Central memory CD8-positive, alpha-beta T cell (primary cell): Measurements from ENCODE around the gene NKAIN2.
"Not testable (repeated sequence)": the region's sequence is repeated elsewhere in the genome, so short reads cannot be mapped to it uniquely, and the experiment has no call there.

ENCODE experiments used
- ATAC-seq: fragments of 150-1000 bp; cut with Tn5 transposase; replicated peaks from 2 replicates; pipeline ENCODE4 v1.10.0; 2022; ENCODE audit warnings: mild to moderate bottlenecking, moderate FRiP score, moderate number of reproducible peaks; ENCODE audit not compliant: poor library complexity, severe bottlenecking; ENCODE audit errors: extremely low read depth
- DNase-seq, 2 donors: peaks; one replicate each; pipeline ENCODE4 v3.0.0; 2021; ENCODE audit warnings: low spot score in 2 of 2
- H3K27ac Mint-ChIP-seq: one replicate; pipeline ENCODE4 v1.8.0; 2022; ENCODE audit warnings: low read depth, mild to moderate bottlenecking, moderate library complexity, mixed read lengths
- H3K27me3 Mint-ChIP-seq: one replicate; pipeline ENCODE4 v1.8.0; 2022; ENCODE audit warnings: mixed read lengths
- H3K36me3 Mint-ChIP-seq: one replicate; pipeline ENCODE4 v1.8.0; 2022; ENCODE audit warnings: mild to moderate bottlenecking, moderate library complexity, mixed read lengths; ENCODE audit not compliant: insufficient read depth
- H3K4me1 Mint-ChIP-seq: one replicate; pipeline ENCODE4 v1.8.0; 2022; ENCODE audit warnings: mixed read lengths
- H3K4me3 Mint-ChIP-seq: one replicate; pipeline ENCODE4 v1.8.0; 2022; ENCODE audit warnings: mild to moderate bottlenecking, moderate library complexity, mixed read lengths
- H3K9me3 Mint-ChIP-seq: one replicate; pipeline ENCODE4 v1.8.0; 2022; ENCODE audit warnings: mixed read lengths

The NKAIN2 gene

DNA sequence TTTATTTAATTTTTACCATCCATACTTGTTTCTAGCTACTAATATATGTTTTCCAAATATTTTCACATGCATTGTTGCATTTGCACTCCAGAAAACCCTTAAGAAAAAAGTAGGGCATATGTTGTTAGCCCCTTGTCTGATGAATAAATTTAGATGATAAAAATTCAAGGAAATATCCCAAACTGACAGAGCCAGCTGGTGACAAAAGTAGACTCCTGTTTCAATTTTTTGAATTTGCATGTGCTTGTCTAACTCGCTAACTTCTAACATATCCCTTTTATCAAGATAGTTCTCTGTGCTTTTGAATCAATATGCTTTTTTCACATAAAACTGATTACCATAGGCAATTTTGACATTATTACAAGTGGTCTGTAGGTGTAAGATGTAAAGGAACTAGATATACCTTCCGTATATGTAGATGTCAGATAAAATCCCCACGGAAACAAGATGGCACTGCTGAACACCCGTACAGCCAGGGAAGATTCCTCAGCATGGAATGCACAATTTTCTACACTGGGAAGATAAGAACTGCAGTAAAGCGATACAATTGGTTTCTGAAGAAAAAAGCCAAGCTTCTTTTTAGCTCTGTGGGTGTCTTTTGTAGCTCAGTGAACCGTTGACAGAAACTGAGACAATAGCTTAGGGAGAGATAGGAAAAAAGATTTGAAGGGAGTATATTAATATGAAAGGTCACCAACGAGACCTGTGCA, 721.0 kb downstream of the NKAIN2 start:
- ATAC-seq (no peak), DNase-seq (no peak)
- Mint-ChIP-seq H3K4me3 (no peak overlapping the region), H3K4me1 (no peaks in the 10 kb centered on the region), H3K27me3 (no peaks in the 10 kb centered on the region), H3K9me3 (peaks cover 11% of the 10 kb centered on the region), H3K36me3 (no peaks in the 10 kb centered on the region), H3K27ac (no peak overlapping the region)

DNA sequence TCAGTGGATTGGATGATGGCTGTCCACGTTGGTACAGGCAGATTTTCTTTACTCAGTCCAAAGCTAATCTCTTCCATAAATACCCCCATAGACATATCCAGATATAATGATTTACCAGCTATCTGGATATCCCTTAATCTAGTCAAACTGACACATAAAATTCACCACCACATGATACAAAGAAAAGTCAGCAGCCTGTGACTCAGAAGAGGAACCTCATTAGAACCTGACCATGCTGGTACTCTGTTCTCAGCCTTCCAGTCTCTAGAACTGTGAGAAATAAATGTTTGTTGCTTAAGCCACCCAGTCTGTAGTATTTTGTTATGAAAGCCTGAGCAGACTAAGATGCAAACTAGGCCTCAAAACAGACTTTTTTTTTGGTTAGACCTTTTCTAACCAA, 727.3 kb downstream of the NKAIN2 start:
- Mint-ChIP-seq H3K27me3 (no peaks in the 10 kb centered on the region), H3K4me3 (no peak overlapping the region), H3K36me3 (no peaks in the 10 kb centered on the region), H3K27ac (no peak overlapping the region), H3K4me1 (no peaks in the 10 kb centered on the region), H3K9me3 (peaks cover 9% of the 10 kb centered on the region)
- ATAC-seq (no peak), DNase-seq (no peak)

DNA sequence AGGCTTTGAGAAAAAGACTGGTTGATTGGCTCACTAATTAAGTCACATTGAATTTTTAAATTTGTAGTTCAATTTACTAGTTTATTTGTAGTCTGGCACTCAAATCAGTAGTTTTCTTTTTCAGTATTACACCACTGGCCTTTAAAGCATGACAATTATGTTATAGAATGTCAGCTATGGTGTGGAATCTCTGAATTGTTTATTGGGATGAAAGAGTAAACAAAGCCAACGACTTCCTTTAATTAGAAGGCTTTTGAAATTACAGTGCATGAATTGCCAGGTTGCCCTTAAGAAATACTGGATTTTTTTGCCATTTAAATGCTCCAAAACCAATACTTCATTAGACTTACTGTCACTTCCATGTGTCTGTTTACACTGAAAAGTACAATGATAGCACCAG, 731.6 kb downstream of the NKAIN2 start:
- Mint-ChIP-seq H3K27me3 (no peaks in the 10 kb centered on the region), H3K4me3 (no peak overlapping the region), H3K4me1 (no peaks in the 10 kb centered on the region), H3K27ac (no peak overlapping the region), H3K36me3 (no peaks in the 10 kb centered on the region), H3K9me3 (peaks cover 6% of the 10 kb centered on the region)
- no peak for ATAC-seq
- no peak for DNase-seq

DNA sequence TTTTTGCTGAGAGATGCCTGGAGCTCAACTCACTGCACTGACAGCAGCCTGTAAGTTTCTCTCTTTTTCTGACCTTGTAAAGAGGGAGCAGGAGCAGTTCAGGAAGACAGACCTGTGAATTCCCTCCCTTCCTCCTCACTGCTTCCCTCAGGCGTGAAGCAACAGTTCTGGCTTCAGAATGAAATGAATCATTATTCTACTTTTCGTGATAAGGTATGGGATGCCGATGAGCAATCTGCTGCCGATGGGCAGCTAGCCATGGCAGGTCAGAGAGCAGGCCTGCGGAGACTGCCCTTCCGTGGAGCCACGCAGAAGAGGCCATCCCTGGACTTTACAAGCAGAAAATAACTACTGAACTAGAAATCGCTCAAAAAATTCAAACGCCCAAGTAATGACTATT, 732.1 kb downstream of the NKAIN2 start:
- Mint-ChIP-seq H3K9me3 (peaks cover 6% of the 10 kb centered on the region), H3K27me3 (no peaks in the 10 kb centered on the region), H3K4me1 (no peaks in the 10 kb centered on the region), H3K27ac (no peak overlapping the region), H3K36me3 (no peaks in the 10 kb centered on the region), H3K4me3 (no peak overlapping the region)
- ATAC-seq (no peak), DNase-seq (no peak)

DNA sequence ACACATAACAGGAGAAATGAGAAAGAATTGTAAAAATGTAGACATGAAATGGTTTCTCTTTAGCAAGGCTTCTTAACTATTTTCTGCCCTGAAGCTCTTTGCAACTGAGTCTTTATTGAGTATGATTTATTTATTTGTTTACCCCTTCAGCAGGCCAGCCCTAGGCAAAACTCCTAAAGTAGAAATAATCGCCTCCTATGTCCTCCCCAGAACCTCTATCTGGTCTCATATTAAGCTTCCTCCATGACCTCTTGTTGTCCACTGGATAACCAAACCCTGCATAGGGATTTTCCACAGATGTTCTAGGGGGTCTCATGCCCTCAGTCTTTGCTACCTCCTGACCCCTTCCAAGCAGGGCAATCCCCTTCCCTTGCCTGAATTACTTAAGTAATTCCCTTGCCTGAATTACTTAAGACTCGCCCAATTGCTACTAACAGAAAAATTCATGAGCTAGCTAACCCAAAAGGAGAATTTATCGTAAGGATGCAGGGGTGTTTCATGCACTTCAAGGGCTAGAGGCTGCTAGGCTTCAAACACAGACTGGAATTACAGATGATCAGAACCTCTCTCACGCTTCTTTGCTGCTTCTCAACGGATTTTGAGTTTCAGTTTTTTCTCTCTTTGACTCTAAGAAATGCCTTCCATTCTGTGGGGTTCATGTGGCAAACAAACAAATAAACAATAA, 732.6 kb downstream of the NKAIN2 start:
- no peak for ATAC-seq
- Mint-ChIP-seq H3K4me3 (no peak overlapping the region), H3K4me1 (no peaks in the 10 kb centered on the region), H3K27me3 (no peaks in the 10 kb centered on the region), H3K27ac (no peak overlapping the region), H3K9me3 (peaks cover 6% of the 10 kb centered on the region), H3K36me3 (no peaks in the 10 kb centered on the region)
- no peak for DNase-seq

DNA sequence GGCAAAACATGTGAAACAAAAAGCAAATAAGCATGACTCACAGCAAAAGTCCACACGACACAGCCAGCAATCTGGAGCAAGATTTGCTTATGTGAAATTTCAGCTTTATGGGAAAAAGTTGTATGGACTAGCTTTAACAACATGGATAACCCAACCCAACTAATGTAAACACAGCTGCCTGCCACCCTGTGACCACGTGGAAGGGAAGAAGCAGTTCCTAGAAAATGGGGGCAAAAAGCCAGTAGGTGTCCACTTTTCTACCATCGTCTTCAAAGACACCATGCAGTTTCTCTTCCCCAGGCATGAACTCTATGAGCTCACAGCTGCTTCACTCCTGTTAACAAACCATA, 733.2 kb downstream of the NKAIN2 start:
- H3K36me3 Mint-ChIP-seq, result no peaks in the 10 kb centered on the region
- ATAC-seq, result no peak
- no peaks in the 10 kb centered on the region for H3K27me3 Mint-ChIP-seq
- no peaks in the 10 kb centered on the region for H3K4me1 Mint-ChIP-seq
- peaks cover 6% of the 10 kb centered on the region for H3K9me3 Mint-ChIP-seq
- no peak overlapping the region for H3K4me3 Mint-ChIP-seq
- no peak overlapping the region for H3K27ac Mint-ChIP-seq
- no peak for DNase-seq

DNA sequence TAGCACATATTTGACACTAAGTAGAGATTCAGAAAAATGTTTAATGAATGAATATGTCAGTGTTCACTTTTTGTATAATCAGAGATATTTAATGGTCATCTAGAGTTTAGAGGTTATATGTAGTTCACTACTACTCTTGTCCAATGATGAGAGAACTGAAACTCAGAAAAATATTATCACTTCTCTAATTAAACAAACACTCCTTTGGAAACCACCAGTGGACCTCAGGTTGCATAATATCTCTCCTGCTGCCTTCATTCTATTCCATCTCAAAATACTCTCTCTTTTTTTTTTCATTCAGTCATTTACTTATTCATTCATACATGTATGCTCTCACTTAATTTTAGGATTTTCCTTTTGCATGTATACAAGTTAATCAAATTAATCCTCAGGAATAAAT, 735.4 kb downstream of the NKAIN2 start:
- no peak overlapping the region for H3K4me3 Mint-ChIP-seq
- H3K4me1 Mint-ChIP-seq, result no peaks in the 10 kb centered on the region
- no peaks in the 10 kb centered on the region for H3K27me3 Mint-ChIP-seq
- DNase-seq, result no peak
- peaks cover 6% of the 10 kb centered on the region for H3K9me3 Mint-ChIP-seq
- no peaks in the 10 kb centered on the region for H3K36me3 Mint-ChIP-seq
- ATAC-seq, result no peak
- no peak overlapping the region for H3K27ac Mint-ChIP-seq

DNA sequence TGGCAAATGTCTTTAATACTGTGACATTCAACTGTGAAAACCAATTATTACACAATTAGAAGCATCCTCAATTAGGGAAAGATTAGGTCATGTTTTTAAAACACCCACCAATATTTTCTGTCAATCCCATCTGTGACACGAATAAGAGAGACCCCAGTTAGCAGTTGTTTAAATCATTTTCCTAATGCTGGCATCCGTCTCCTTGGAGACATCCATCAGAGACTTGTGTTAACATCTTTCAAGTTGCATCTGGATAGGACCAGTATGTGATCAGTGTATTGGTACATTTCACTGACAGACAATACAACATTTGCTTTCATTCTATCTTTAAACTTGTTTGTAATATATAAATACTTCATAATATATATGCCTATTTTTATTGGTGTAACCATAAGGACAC, 737.9 kb downstream of the NKAIN2 start:
- ATAC-seq, result no peak
- H3K4me3 Mint-ChIP-seq, result no peak overlapping the region

DNA sequence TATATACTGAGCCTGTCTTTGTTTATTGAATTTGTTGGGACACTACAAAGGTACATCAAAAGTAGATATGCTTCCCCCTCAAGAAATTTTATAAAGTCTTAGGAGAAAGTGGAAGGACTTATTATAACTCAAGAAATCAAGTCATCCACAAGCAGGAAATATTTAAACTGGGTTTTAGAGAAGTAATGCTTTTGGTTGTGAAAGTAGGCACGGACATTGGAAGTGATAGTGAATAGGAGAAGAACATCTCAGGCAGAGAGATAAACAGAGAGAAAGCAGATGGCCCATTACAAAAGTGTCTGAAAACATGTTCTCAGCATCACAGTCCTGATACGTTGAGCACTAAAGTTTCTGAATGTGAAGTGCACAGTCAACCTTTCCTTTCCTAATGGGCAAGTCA, 742.9 kb downstream of the NKAIN2 start:
- no peak overlapping the region for H3K4me3 Mint-ChIP-seq
- H3K4me1 Mint-ChIP-seq, result no peaks in the 10 kb centered on the region
- H3K9me3 Mint-ChIP-seq, result peaks cover 7% of the 10 kb centered on the region
- H3K27ac Mint-ChIP-seq, result no peak overlapping the region
- DNase-seq (no peak), ATAC-seq (no peak)
- H3K27me3 Mint-ChIP-seq, result no peaks in the 10 kb centered on the region
- no peaks in the 10 kb centered on the region for H3K36me3 Mint-ChIP-seq

More for the DNA sequence above, 737.9 kb downstream of the NKAIN2 start:
- H3K36me3 Mint-ChIP-seq, result no peaks in the 10 kb centered on the region
- H3K4me1 Mint-ChIP-seq, result no peaks in the 10 kb centered on the region
- no peak for DNase-seq
- H3K27ac Mint-ChIP-seq, result no peak overlapping the region
- no peaks in the 10 kb centered on the region for H3K27me3 Mint-ChIP-seq
- H3K9me3 Mint-ChIP-seq, result peaks cover 6% of the 10 kb centered on the region

DNA sequence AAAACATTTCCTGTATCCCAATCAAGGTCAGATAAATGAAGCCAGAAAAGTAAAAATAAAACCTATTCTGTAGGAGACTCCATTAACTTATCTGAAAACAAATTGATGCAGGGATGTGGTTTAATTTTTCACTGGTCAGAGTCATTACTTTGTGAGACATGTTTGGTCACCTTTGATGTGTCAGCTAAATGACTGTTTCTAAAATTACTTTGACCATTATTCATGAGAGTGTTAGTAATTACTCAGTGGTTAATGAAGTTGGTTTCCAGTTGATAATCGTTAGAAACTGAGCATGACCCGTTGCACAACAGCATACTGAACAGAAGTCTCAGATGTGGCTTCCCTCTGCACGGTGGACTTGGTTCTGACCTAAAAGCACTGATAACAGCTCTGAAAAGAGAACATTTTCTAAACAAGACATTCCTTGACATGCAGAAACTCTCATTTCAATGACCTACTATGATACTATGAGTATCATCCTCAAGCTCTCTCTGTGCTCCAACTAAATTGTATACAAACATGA, 748.1 kb downstream of the NKAIN2 start:
- ATAC-seq (no peak), DNase-seq (no peak)
- no peaks in the 10 kb centered on the region for H3K27me3 Mint-ChIP-seq
- H3K4me1 Mint-ChIP-seq, result no peaks in the 10 kb centered on the region
- no peak overlapping the region for H3K4me3 Mint-ChIP-seq
- H3K27ac Mint-ChIP-seq, result no peak overlapping the region
- peaks cover 7% of the 10 kb centered on the region for H3K9me3 Mint-ChIP-seq
- no peaks in the 10 kb centered on the region for H3K36me3 Mint-ChIP-seq

DNA sequence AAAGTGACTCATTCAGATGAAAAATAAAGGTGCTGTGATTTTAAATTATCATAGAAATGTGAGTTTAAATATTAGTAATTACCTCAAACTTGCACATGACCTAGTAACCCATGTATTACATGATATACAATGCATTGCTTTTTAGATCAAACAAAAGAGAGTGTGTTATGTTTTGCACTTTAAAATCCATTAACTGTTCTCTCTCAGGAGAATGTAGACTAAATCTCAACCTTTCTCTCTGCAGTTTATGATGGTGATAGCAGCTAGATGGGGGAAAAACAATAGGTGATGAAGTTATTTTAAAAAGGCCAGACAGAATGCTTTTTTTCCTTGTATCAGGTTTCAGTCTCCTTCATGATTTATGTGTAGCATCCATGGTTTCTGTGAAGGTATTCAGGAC, 754.2 kb downstream of the NKAIN2 start:
- Mint-ChIP-seq H3K27ac (no peak overlapping the region), H3K27me3 (no peaks in the 10 kb centered on the region), H3K4me3 (no peak overlapping the region), H3K36me3 (no peaks in the 10 kb centered on the region), H3K9me3 (no peaks in the 10 kb centered on the region), H3K4me1 (no peaks in the 10 kb centered on the region)
- no peak for DNase-seq
- no peak for ATAC-seq

DNA sequence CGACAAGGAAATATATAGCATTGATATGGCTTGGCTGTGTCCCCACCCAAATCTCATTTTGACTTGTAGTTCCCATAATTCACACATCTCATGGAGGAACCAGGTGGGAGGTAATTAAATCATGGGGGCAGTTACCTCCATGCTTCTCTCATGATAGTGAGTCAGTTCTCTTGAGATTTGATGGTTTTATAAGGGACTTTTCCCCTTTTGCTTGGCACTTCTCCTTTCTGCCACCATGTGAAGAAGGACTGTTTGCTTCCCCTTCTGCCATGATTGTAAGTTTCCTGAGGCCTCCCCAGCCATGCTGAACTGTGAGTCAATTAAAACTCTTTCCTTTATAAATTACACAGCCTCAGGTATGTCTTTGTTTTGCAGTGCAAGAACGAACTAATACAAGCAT, 756.4 kb downstream of the NKAIN2 start:
- H3K4me3 Mint-ChIP-seq, ATAC-seq, H3K27me3 Mint-ChIP-seq, H3K4me1 Mint-ChIP-seq, DNase-seq, H3K9me3 Mint-ChIP-seq, H3K27ac Mint-ChIP-seq, H3K36me3 Mint-ChIP-seq: not testable (repeated sequence)

DNA sequence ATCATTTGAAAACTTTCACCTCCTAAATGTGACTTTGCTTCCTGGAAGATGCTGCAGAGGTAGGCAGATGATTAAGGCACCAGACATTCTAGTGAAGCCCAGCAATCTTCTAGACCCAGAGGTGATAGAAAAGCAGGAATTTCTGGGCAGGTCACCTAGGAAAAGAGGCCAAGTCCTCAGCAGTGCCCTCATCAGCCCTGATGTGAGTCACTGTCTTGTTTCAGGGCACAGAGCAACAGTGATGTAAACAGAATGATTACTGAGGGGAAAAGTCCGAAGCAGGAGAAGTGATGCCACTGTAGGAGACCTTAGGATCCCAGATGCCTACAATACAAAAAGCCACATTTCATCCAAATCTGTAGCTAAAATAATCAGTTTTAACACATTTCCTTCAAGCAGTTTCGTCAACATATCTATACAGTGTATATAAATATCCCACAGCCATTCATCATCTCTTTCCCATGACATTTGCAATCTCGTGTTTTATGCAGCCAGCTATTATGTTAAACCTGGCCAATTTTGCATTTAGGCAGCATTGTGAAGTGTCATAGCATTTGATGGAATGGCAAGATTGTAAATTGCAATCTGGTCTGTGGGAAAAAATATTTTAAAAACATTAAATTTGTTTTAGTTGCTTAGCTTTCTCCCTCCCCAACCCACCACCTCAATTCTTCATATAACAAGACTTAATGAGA, 757.4 kb downstream of the NKAIN2 start:
- no peak overlapping the region for H3K4me3 Mint-ChIP-seq
- H3K4me1 Mint-ChIP-seq, result no peaks in the 10 kb centered on the region
- no peak overlapping the region for H3K27ac Mint-ChIP-seq
- ATAC-seq, result no peak
- no peak for DNase-seq
- H3K36me3 Mint-ChIP-seq, result no peaks in the 10 kb centered on the region
- no peaks in the 10 kb centered on the region for H3K9me3 Mint-ChIP-seq
- H3K27me3 Mint-ChIP-seq, result no peaks in the 10 kb centered on the region
